WTC11 (cell line): ENCODE data around the gene EEFSEC. TPM values are rescaled to one million over a fixed set of nuclear protein-coding genes. Genes with fewer than 3 reads are reported as not detected.

Source experiments
- ATAC-seq: fragments of 200-7000 bp; cut with Tn5 transposase; 2 replicates; pipeline ENCODE4 v1.10.0; 2021; ENCODE audit warnings: mild to moderate bottlenecking, moderate library complexity
- CTCF ChIA-PET: fragments of 300-600 bp; sonication (Branson Sonifier 250); formaldehyde crosslinking; loops from one replicate; lab custom pipeline; 2021; ENCODE audit warnings: antibody characterized with exemption; lab: Charles Lee
- POLR2A ChIA-PET: fragments of 350-600 bp; sonication (Branson Sonifier 250); formaldehyde crosslinking; loops from one replicate; lab custom pipeline; 2021; ENCODE audit warnings: antibody characterized with exemption; lab: Charles Lee
- DNase-seq: peaks from one replicate; pipeline ENCODE4 v3.0.0; 2021; ENCODE audit warnings: low spot score
- H3K27ac Mint-ChIP-seq: 2 replicates; pipeline ENCODE4 v1.8.0; 2021; ENCODE audit warnings: mixed read lengths
- H3K27me3 Mint-ChIP-seq: 2 replicates; pipeline ENCODE4 v1.8.0; 2021; ENCODE audit warnings: low read depth, mild to moderate bottlenecking, moderate library complexity, mixed read lengths
- H3K36me3 Mint-ChIP-seq: 2 replicates; pipeline ENCODE4 v1.8.0; 2021; ENCODE audit warnings: mixed read lengths
- H3K4me1 Mint-ChIP-seq: 2 replicates; pipeline ENCODE4 v1.8.0; 2022; ENCODE audit warnings: mixed read lengths
- H3K4me3 Mint-ChIP-seq: 2 replicates; pipeline ENCODE4 v1.8.0; 2021; ENCODE audit warnings: mild to moderate bottlenecking, moderate library complexity, mixed read lengths
- H3K9me3 Mint-ChIP-seq: 2 replicates; pipeline ENCODE4 v1.8.0; 2021; ENCODE audit warnings: mixed read lengths
- CREM ChIP-seq: sonication (generic); formaldehyde crosslinking; IDR thresholded peaks from 2 replicates; pipeline ENCODE4 v1.8.1; 2022; ENCODE audit warnings: mild to moderate bottlenecking, missing genetic modification reagents, moderate library complexity
- ESRRA ChIP-seq: sonication (generic); formaldehyde crosslinking; IDR thresholded peaks from 2 replicates; pipeline ENCODE4 v1.8.1; 2022; ENCODE audit warnings: mild to moderate bottlenecking, missing genetic modification reagents, borderline replicate concordance
- NFYB ChIP-seq: sonication (generic); formaldehyde crosslinking; conservative IDR thresholded peaks from 2 replicates; pipeline ENCODE4 v1.8.0; 2022; ENCODE audit warnings: low read depth, missing genetic modification reagents
- NR1H2 ChIP-seq: sonication (generic); formaldehyde crosslinking; IDR thresholded peaks from 2 replicates; pipeline ENCODE4 v1.9.0; 2021; ENCODE audit warnings: mild to moderate bottlenecking, moderate library complexity, missing genetic modification reagents
- ZNF121 ChIP-seq: sonication (generic); formaldehyde crosslinking; IDR thresholded peaks from 2 replicates; pipeline ENCODE4 v1.8.0; 2023; ENCODE audit warnings: missing genetic modification reagents
- ZNF138 ChIP-seq: sonication (generic); formaldehyde crosslinking; conservative IDR thresholded peaks from 2 replicates; pipeline ENCODE4 v1.8.1; 2022; ENCODE audit warnings: mild to moderate bottlenecking, moderate library complexity, missing genetic modification reagents
- ZNF423 ChIP-seq: fragments of 250-450 bp; sonication (Bioruptor Pico); IDR thresholded peaks from 2 replicates; pipeline ENCODE4 v2.1.2; 2022; ENCODE audit warnings: mild to moderate bottlenecking, moderate library complexity
- ZNF671 ChIP-seq: fragments of 250-450 bp; sonication (Bioruptor Pico); IDR thresholded peaks from 2 replicates; pipeline ENCODE4 v1.8.0; 2021; ENCODE audit warnings: mild to moderate bottlenecking
- total RNA-seq: library from RNA; stranded (reverse); gene quantifications from 3 replicates; pipeline ENCODE4 v1.2.3, GENCODE V29; 2021
- TF ChIP-seq, protein P1 (sequence below): sonication (generic); formaldehyde crosslinking; IDR thresholded peaks from 2 replicates; pipeline ENCODE4 v1.8.0; 2022; ENCODE audit warnings: missing genetic modification reagents
- TF ChIP-seq, protein P2 (sequence below): sonication (generic); formaldehyde crosslinking; IDR thresholded peaks from 2 replicates; pipeline ENCODE4 v1.8.1; 2023; ENCODE audit warnings: mild to moderate bottlenecking, missing genetic modification reagents, borderline replicate concordance
- TF ChIP-seq, protein P3 (sequence below): sonication (generic); formaldehyde crosslinking; IDR thresholded peaks from 2 replicates; pipeline ENCODE4 v1.8.1; 2023; ENCODE audit warnings: mild to moderate bottlenecking, missing genetic modification reagents, moderate library complexity
- TF ChIP-seq, protein P4 (sequence below): fragments of 200-600 bp; IDR thresholded peaks from 2 replicates; pipeline ENCODE4 v1.8.0; 2022; ENCODE audit warnings: antibody characterized with exemption
- TF ChIP-seq, protein P5 (sequence below): fragments of 250-450 bp; sonication (Bioruptor Pico); IDR thresholded peaks from 2 replicates; pipeline ENCODE4 v1.9.0; 2021; ENCODE audit warnings: mild to moderate bottlenecking
- TF ChIP-seq, protein P6 (sequence below): sonication (generic); formaldehyde crosslinking; IDR thresholded peaks from 2 replicates; pipeline ENCODE4 v1.8.0; 2023; ENCODE audit warnings: missing genetic modification reagents
- TF ChIP-seq, protein P7 (sequence below): fragments of 250-450 bp; sonication (Bioruptor Pico); IDR thresholded peaks from 2 replicates; pipeline ENCODE4 v1.9.0; 2021; ENCODE audit warnings: moderate library complexity, mild to moderate bottlenecking, inconsistent platforms, borderline replicate concordance

EEFSEC gene
- total RNA-seq, 1 experiment from 2014 or later, result 13.7 TPM

DNA sequence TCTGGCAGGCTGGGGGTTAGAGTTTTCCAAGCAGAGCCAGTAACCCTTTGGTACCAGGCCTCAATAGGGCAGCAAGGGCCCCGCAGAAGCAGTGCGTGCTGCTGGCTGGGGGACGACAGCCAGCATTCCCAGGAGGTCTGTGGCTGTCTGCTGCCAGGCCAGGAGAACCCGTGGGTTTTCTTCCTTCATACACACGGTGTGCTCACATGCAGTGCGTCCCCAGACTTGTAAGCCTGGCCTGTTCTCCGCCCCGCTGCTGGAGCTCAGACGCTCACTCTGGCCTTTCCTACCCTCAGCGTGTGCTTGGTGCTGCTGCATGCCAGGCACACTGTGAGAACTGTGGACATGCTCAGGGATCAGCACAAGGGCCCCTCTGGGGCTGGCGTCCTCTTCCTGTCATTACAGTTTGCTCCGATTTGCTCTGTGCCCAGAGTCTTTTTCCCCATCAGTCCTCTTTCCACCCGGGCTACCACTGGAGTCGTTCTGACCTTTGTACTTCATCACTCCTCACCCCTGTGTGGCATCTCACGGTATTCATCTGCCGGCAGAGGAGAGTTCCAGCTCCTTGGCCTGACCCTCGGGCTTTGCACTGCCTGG is 163.9 kb downstream of the EEFSEC start:
- H3K27ac Mint-ChIP-seq, result no peak overlapping the region
- DNase-seq (no peak), ATAC-seq (no peak)
- H3K27me3 Mint-ChIP-seq, result no peaks in the 10 kb centered on the region
- TF ChIP-seq, protein P1, sequence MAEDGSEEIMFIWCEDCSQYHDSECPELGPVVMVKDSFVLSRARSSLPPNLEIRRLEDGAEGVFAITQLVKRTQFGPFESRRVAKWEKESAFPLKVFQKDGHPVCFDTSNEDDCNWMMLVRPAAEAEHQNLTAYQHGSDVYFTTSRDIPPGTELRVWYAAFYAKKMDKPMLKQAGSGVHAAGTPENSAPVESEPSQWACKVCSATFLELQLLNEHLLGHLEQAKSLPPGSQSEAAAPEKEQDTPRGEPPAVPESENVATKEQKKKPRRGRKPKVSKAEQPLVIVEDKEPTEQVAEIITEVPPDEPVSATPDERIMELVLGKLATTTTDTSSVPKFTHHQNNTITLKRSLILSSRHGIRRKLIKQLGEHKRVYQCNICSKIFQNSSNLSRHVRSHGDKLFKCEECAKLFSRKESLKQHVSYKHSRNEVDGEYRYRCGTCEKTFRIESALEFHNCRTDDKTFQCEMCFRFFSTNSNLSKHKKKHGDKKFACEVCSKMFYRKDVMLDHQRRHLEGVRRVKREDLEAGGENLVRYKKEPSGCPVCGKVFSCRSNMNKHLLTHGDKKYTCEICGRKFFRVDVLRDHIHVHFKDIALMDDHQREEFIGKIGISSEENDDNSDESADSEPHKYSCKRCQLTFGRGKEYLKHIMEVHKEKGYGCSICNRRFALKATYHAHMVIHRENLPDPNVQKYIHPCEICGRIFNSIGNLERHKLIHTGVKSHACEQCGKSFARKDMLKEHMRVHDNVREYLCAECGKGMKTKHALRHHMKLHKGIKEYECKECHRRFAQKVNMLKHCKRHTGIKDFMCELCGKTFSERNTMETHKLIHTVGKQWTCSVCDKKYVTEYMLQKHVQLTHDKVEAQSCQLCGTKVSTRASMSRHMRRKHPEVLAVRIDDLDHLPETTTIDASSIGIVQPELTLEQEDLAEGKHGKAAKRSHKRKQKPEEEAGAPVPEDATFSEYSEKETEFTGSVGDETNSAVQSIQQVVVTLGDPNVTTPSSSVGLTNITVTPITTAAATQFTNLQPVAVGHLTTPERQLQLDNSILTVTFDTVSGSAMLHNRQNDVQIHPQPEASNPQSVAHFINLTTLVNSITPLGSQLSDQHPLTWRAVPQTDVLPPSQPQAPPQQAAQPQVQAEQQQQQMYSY, result no peak
- no peak for TF ChIP-seq NFYB
- POLR2A ChIA-PET, result no interaction called here
- no peaks in the 10 kb centered on the region for H3K36me3 Mint-ChIP-seq
- no peaks in the 10 kb centered on the region for H3K4me1 Mint-ChIP-seq
- no peak overlapping the region for H3K4me3 Mint-ChIP-seq
- H3K9me3 Mint-ChIP-seq, result no peaks in the 10 kb centered on the region
- CTCF ChIA-PET, result interaction anchor here (2.1 kb wide), 1 partner anchor 91 kb away, joined by 6 read pairs; no protein-coding TSS in a partner anchor

DNA sequence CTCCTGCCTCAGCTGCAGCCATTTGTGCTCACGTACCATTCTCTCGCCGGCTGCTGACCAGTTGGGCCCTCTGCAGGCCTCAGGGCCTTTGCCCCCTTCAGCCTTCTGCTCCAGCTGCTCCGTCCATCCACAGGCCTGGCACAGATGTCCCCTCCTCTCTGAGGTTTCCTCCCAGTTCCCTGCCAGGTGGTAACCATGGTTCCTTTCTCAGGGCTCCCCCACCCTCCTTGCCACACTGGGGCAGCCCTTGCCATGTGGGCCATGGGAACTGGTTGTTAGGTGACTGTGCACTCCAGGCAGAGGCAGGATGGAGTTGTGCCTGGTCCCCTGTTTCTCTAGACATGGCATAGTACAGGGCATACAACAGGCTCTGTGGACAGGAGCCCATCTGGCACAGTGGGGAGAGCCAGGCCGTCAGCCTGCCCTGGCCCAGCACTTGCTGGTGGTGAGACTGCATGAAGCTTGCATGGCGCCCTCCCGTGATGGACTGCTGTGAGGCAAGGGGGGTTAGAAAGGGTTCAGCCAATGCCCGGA is 164.5 kb downstream of the EEFSEC start:
- H3K4me3 Mint-ChIP-seq, result no peak overlapping the region
- H3K4me1 Mint-ChIP-seq, result no peaks in the 10 kb centered on the region
- H3K27ac Mint-ChIP-seq, result no peak overlapping the region
- H3K27me3 Mint-ChIP-seq, result no peaks in the 10 kb centered on the region
- H3K36me3 Mint-ChIP-seq, result no peaks in the 10 kb centered on the region
- DNase-seq, result no peak
- ChIA-PET POLR2A (no interaction called here), CTCF (interaction anchor here (0.8 to 2.1 kb wide), 2 partner anchors 91 to 179 kb away, joined by 3 to 6 read pairs; no protein-coding TSS in a partner anchor)
- ATAC-seq, result peak; percentile 14; the same call in 1 of the 2 replicates
- no peaks in the 10 kb centered on the region for H3K9me3 Mint-ChIP-seq
- no peak for TF ChIP-seq ZNF671 (CRISPR knock-in tag)
- TF ChIP-seq ESRRA (CRISPR knock-in tag), result no peak
- TF ChIP-seq, protein P2, sequence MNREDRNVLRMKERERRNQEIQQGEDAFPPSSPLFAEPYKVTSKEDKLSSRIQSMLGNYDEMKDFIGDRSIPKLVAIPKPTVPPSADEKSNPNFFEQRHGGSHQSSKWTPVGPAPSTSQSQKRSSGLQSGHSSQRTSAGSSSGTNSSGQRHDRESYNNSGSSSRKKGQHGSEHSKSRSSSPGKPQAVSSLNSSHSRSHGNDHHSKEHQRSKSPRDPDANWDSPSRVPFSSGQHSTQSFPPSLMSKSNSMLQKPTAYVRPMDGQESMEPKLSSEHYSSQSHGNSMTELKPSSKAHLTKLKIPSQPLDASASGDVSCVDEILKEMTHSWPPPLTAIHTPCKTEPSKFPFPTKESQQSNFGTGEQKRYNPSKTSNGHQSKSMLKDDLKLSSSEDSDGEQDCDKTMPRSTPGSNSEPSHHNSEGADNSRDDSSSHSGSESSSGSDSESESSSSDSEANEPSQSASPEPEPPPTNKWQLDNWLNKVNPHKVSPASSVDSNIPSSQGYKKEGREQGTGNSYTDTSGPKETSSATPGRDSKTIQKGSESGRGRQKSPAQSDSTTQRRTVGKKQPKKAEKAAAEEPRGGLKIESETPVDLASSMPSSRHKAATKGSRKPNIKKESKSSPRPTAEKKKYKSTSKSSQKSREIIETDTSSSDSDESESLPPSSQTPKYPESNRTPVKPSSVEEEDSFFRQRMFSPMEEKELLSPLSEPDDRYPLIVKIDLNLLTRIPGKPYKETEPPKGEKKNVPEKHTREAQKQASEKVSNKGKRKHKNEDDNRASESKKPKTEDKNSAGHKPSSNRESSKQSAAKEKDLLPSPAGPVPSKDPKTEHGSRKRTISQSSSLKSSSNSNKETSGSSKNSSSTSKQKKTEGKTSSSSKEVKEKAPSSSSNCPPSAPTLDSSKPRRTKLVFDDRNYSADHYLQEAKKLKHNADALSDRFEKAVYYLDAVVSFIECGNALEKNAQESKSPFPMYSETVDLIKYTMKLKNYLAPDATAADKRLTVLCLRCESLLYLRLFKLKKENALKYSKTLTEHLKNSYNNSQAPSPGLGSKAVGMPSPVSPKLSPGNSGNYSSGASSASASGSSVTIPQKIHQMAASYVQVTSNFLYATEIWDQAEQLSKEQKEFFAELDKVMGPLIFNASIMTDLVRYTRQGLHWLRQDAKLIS (CRISPR knock-in tag), result no peak
- TF ChIP-seq ZNF121 (CRISPR knock-in tag), result peak; percentile 62; the same call in 1 of the 2 replicates

DNA sequence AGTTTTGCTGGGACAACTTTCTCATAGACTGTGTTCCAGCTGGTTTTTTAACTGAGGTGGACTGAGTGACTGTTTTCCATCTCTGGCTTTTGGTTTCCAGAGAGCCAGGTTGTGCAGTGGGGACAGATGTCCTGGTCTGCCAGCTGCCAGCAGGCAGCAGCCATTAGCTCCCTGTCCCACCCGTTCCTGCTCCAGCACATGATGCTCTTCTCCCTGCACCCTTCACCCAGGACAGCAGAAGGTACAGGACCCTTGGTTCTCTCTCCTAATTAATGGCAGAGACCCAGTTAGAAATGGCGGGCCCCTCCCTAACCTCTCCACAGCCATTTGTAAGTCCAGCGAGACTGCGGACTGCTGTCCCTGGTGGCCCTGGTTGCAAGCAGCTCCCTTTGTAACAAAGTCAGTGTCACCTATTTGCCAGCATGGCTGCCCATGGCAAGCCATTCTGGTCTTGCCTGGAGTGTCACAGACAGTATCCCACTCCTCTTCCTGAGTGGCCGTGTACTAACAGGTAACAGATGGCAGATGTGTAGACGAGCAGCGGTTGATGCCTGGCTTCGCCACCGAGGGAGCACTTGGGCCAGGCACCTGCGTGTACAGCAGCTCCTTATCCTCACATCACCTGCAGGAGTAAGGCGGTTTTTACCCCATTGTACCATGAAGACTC is 165.1 kb downstream of the EEFSEC start:
- H3K27ac Mint-ChIP-seq, result 0 out of 2 replicates have a peak overlapping the region, but pooled peaks have one; percentile 13
- TF ChIP-seq, protein P3, sequence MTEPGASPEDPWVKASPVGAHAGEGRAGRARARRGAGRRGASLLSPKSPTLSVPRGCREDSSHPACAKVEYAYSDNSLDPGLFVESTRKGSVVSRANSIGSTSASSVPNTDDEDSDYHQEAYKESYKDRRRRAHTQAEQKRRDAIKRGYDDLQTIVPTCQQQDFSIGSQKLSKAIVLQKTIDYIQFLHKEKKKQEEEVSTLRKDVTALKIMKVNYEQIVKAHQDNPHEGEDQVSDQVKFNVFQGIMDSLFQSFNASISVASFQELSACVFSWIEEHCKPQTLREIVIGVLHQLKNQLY, result no peak
- TF ChIP-seq, protein P4, sequence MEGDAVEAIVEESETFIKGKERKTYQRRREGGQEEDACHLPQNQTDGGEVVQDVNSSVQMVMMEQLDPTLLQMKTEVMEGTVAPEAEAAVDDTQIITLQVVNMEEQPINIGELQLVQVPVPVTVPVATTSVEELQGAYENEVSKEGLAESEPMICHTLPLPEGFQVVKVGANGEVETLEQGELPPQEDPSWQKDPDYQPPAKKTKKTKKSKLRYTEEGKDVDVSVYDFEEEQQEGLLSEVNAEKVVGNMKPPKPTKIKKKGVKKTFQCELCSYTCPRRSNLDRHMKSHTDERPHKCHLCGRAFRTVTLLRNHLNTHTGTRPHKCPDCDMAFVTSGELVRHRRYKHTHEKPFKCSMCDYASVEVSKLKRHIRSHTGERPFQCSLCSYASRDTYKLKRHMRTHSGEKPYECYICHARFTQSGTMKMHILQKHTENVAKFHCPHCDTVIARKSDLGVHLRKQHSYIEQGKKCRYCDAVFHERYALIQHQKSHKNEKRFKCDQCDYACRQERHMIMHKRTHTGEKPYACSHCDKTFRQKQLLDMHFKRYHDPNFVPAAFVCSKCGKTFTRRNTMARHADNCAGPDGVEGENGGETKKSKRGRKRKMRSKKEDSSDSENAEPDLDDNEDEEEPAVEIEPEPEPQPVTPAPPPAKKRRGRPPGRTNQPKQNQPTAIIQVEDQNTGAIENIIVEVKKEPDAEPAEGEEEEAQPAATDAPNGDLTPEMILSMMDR, result no peak
- TF ChIP-seq ZNF423, result no peak
- no peak for TF ChIP-seq CREM
- TF ChIP-seq, protein P5, sequence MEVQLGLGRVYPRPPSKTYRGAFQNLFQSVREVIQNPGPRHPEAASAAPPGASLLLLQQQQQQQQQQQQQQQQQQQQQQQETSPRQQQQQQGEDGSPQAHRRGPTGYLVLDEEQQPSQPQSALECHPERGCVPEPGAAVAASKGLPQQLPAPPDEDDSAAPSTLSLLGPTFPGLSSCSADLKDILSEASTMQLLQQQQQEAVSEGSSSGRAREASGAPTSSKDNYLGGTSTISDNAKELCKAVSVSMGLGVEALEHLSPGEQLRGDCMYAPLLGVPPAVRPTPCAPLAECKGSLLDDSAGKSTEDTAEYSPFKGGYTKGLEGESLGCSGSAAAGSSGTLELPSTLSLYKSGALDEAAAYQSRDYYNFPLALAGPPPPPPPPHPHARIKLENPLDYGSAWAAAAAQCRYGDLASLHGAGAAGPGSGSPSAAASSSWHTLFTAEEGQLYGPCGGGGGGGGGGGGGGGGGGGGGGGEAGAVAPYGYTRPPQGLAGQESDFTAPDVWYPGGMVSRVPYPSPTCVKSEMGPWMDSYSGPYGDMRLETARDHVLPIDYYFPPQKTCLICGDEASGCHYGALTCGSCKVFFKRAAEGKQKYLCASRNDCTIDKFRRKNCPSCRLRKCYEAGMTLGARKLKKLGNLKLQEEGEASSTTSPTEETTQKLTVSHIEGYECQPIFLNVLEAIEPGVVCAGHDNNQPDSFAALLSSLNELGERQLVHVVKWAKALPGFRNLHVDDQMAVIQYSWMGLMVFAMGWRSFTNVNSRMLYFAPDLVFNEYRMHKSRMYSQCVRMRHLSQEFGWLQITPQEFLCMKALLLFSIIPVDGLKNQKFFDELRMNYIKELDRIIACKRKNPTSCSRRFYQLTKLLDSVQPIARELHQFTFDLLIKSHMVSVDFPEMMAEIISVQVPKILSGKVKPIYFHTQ, result no peak
- no peak for TF ChIP-seq ZNF138
- no peak for TF ChIP-seq NR1H2 (CRISPR knock-in tag)
- TF ChIP-seq, protein P6, sequence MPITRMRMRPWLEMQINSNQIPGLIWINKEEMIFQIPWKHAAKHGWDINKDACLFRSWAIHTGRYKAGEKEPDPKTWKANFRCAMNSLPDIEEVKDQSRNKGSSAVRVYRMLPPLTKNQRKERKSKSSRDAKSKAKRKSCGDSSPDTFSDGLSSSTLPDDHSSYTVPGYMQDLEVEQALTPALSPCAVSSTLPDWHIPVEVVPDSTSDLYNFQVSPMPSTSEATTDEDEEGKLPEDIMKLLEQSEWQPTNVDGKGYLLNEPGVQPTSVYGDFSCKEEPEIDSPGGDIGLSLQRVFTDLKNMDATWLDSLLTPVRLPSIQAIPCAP (CRISPR knock-in tag), result no peak
- TF ChIP-seq, protein P7, sequence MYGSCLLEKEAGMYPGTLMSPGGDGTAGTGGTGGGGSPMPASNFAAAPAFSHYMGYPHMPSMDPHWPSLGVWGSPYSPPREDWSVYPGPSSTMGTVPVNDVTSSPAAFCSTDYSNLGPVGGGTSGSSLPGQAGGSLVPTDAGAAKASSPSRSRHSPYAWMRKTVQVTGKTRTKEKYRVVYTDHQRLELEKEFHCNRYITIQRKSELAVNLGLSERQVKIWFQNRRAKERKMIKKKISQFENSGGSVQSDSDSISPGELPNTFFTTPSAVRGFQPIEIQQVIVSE, result no peak

More for the DNA sequence above, 165.1 kb downstream of the EEFSEC start:
- no peaks in the 10 kb centered on the region for H3K9me3 Mint-ChIP-seq
- POLR2A ChIA-PET, result no interaction called here
- H3K27me3 Mint-ChIP-seq, result no peaks in the 10 kb centered on the region
- DNase-seq, result no peak
- ATAC-seq, result no peak
- H3K4me1 Mint-ChIP-seq, result no peaks in the 10 kb centered on the region
- CTCF ChIA-PET, result interaction anchor here (0.8 to 2.1 kb wide), 3 partner anchors 91 to 179 kb away, joined by 3 to 6 read pairs (median 3); no protein-coding TSS in a partner anchor
- no peaks in the 10 kb centered on the region for H3K36me3 Mint-ChIP-seq
- no peak overlapping the region for H3K4me3 Mint-ChIP-seq
